SU-DHL-6 (cell line): ENCODE measurements around the gene MX2.

ENCODE experiments used
- CTCF ChIP-seq: fragments of 200-600 bp; sonication (generic); IDR thresholded peaks from one replicate; pipeline ENCODE4 v1.5.1; 2017; ENCODE audit warnings: antibody characterized with exemption, mild to moderate bottlenecking, low read length, moderate library complexity; ENCODE audit not compliant: insufficient read depth, poor library complexity, severe bottlenecking
- EZH2phosphoT487 ChIP-seq: fragments of 200-600 bp; sonication (generic), shearing (Covaris generic); conservative IDR thresholded peaks from 2 replicates; pipeline ENCODE4 v1.6.1; 2018; ENCODE audit warnings: mild to moderate bottlenecking, antibody characterized with exemption, low read length, moderate library complexity, mixed read lengths

DNA sequence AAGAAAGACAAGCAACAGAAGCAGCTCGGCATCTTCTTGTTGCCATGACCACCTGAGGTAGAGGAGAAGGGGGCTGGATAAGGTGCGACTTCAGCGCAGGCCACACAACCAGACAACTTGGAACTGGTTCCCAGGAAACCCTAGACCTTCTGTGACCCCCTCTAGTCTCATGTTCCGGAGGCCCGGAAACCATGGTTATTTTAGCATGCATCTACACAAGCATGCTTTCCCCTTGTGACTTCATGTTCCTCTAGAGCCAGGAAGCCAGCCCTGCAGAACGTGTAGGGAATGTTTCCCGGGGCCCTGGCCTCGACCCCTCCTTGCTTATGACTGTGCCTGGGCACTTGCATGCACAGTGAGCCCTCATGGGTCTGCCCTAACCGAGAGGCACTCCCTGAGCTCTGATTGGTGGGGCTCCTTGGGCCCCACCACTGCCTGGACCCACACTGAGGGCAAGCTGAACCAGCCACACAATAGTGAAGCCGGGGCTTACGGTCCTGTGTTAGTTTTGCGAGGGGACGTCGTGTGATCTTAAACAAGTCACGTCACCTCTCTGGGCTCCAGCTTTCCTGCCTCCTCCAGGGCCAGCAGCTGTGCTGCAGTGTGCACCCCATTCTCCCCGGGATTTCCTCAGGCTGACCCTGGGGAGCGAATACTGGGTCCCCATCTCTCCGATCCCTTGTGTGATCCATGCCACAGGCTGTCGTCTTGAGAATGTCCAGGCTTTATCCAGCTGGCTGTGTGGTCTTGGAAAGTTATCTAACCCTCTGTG is 12.0 kb upstream of the MX2 start:
- TF ChIP-seq CTCF (no peak), EZH2phosphoT487 (no peak)
